SK-N-SH (cell line): ENCODE data around the gene HINT1. TPM values are rescaled to one million over a fixed set of nuclear protein-coding genes. Genes with fewer than 3 reads are reported as not detected.

Source experiments
- CTCF ChIA-PET: fragments of 300-600, 350-600 bp; formaldehyde crosslinking; extraction: SDS; loops from one replicate; lab custom pipeline; 2021; lab: Yijun Ruan, JAX
- POLR2A ChIA-PET: fragments of 350-600 bp; sonication (Branson Sonifier 250); formaldehyde crosslinking; extraction: SDS; loops from one replicate; lab custom pipeline; 2020; ENCODE audit warnings: antibody characterized with exemption, inconsistent platforms; lab: Yijun Ruan, JAX
- DNase-seq: peaks from one replicate; pipeline ENCODE4 v3.0.0; 2012
- H2AFZ ChIP-seq: fragments of 200-600 bp; sonication (generic); 2 replicates; pipeline ENCODE4 v1.8.1; 2016; ENCODE audit warnings: antibody characterized with exemption, mild to moderate bottlenecking, low read depth
- H3F3A ChIP-seq: fragments of 200-600 bp; sonication (generic); replicated peaks from 2 replicates; pipeline ENCODE3; 2016; ENCODE audit warnings: antibody characterized with exemption, mild to moderate bottlenecking; ENCODE audit not compliant: insufficient read depth
- H3K27ac ChIP-seq, 2 experiments: fragments of 200-500 bp in 1 of 2; fragments of 200-600 bp in 1 of 2; sonication (Bioruptor generic) in 1 of 2; sonication (generic), shearing (Covaris generic) in 1 of 2; 2 replicates each; pipeline versions ENCODE4 v1.5.1 to v1.6.1; 2014 to 2016; ENCODE audit warnings: low read depth in 2 of 2, inconsistent platforms in 1 of 2, low read length in 1 of 2, mild to moderate bottlenecking in 1 of 2, mixed read lengths in 1 of 2
- H3K27me3 ChIP-seq: fragments of 200-600 bp; sonication (generic), shearing (Covaris generic); 2 replicates; pipeline ENCODE4 v1.6.1; 2016; ENCODE audit warnings: mixed run types; ENCODE audit not compliant: insufficient read depth
- H3K36me3 ChIP-seq, 2 experiments: fragments of 200-500 bp in 1 of 2; fragments of 200-600 bp in 1 of 2; sonication (Bioruptor generic) in 1 of 2; sonication (generic) in 1 of 2; replicated peaks in 1 of 2; 2 replicates each; pipeline versions ENCODE3 to v1.5.1; 2014 to 2016; ENCODE audit warnings: low read length in 1 of 2, mild to moderate bottlenecking in 1 of 2; ENCODE audit not compliant: insufficient read depth in 2 of 2, control insufficient read depth in 1 of 2
- H3K4me1 ChIP-seq, 2 experiments: fragments of 200-500 bp in 1 of 2; fragments of 200-600 bp in 1 of 2; sonication (Bioruptor generic) in 1 of 2; sonication (generic), shearing (Covaris generic) in 1 of 2; 2 replicates each; pipeline versions ENCODE4 v1.5.1 to v1.6.1; 2014 to 2016; ENCODE audit warnings: low read depth in 1 of 2, low read length in 1 of 2, mixed run types in 1 of 2; ENCODE audit not compliant: insufficient read depth in 2 of 2, control insufficient read depth in 1 of 2
- H3K4me2 ChIP-seq: fragments of 200-600 bp; sonication (generic), shearing (Covaris generic); 2 replicates; pipeline ENCODE4 v1.6.1; 2017; ENCODE audit warnings: mixed run types
- H3K4me3 ChIP-seq, 2 experiments: fragments of 200-500 bp in 1 of 2; fragments of 200-600 bp in 1 of 2; sonication (Bioruptor generic) in 1 of 2; sonication (generic), shearing (Covaris generic) in 1 of 2; 2 replicates each; pipeline versions ENCODE4 v1.5.1 to v1.8.1; 2014 to 2016; ENCODE audit warnings: low read depth in 2 of 2, inconsistent platforms in 1 of 2, low read length in 1 of 2, mild to moderate bottlenecking in 1 of 2, mixed read lengths in 1 of 2, moderate library complexity in 1 of 2
- H3K79me2 ChIP-seq: fragments of 200-600 bp; sonication (generic); 2 replicates; pipeline ENCODE4 v1.8.1; 2017; ENCODE audit warnings: mild to moderate bottlenecking; ENCODE audit not compliant: insufficient read depth
- H3K9ac ChIP-seq: fragments of 200-600 bp; sonication (generic); 2 replicates; pipeline ENCODE4 v1.6.1; 2017; ENCODE audit warnings: mixed run types
- H3K9me2 ChIP-seq: fragments of 200-600 bp; sonication (generic); 2 replicates; pipeline ENCODE4 v1.6.1; 2017; ENCODE audit warnings: mixed run types
- H3K9me3 ChIP-seq: fragments of 200-600 bp; sonication (generic); 2 replicates; pipeline ENCODE4 v1.6.1; 2017; ENCODE audit warnings: mixed run types, mild to moderate bottlenecking, moderate library complexity
- H4K20me1 ChIP-seq: fragments of 200-600 bp; sonication (generic); 2 replicates; pipeline ENCODE4 v1.6.1; 2017; ENCODE audit warnings: mild to moderate bottlenecking, mixed run types; ENCODE audit not compliant: insufficient read depth
- ELF1 ChIP-seq: IDR thresholded peaks from 2 replicates; pipeline ENCODE4 v1.4.0; 2012
- EZH2phosphoT487 ChIP-seq: fragments of 200-600 bp; sonication (generic); IDR thresholded peaks from 2 replicates; pipeline ENCODE4 v1.6.1; 2017; ENCODE audit warnings: low read depth, mixed run types, mild to moderate bottlenecking, antibody characterized with exemption, moderate library complexity, borderline replicate concordance
- FOXJ3 ChIP-seq: sonication (generic); formaldehyde crosslinking; IDR thresholded peaks from 2 replicates; pipeline ENCODE4 v1.5.1; 2020; ENCODE audit warnings: mild to moderate bottlenecking, missing genetic modification reagents
- FOXM1 ChIP-seq: IDR thresholded peaks from 2 replicates; pipeline ENCODE4 v1.4.0; 2012; ENCODE audit warnings: low read depth, mild to moderate bottlenecking
- IRF3 ChIP-seq: fragments of 150-350 bp; IDR thresholded peaks from 2 replicates; pipeline ENCODE4 v1.6.1; 2016; ENCODE audit warnings: mild to moderate bottlenecking, low read depth, low read length
- MEF2A ChIP-seq: IDR thresholded peaks from 2 replicates; pipeline ENCODE4 v1.4.0; 2012; ENCODE audit warnings: low read depth, borderline replicate concordance
- NFIC ChIP-seq: IDR thresholded peaks from 2 replicates; pipeline ENCODE4 v1.4.0; 2012; ENCODE audit warnings: borderline replicate concordance
- NRF1 ChIP-seq: IDR thresholded peaks from 2 replicates; pipeline ENCODE4 v1.6.1; 2012; ENCODE audit warnings: low read depth, mild to moderate bottlenecking, low read length
- RCOR1 ChIP-seq: fragments of 150-350 bp; IDR thresholded peaks from 2 replicates; pipeline ENCODE4 v1.6.1; 2017; ENCODE audit warnings: antibody characterized with exemption, low read length
- REST ChIP-seq: IDR thresholded peaks from 2 replicates; pipeline ENCODE4 v1.6.1; 2012; ENCODE audit warnings: mild to moderate bottlenecking, low read depth, low read length, moderate library complexity
- RFX5 ChIP-seq: IDR thresholded peaks from 2 replicates; pipeline ENCODE4 v1.6.1; 2012; ENCODE audit warnings: mild to moderate bottlenecking, improper control_type of control experiment, low read length
- RXRA ChIP-seq: IDR thresholded peaks from 2 replicates; pipeline ENCODE4 v1.4.0; 2012; ENCODE audit warnings: low read depth, mild to moderate bottlenecking, borderline replicate concordance
- SIN3A ChIP-seq: IDR thresholded peaks from 2 replicates; pipeline ENCODE4 v1.6.1; 2012; ENCODE audit warnings: low read depth, mild to moderate bottlenecking, low read length, moderate library complexity, borderline replicate concordance
- SMC3 ChIP-seq: IDR thresholded peaks from 2 replicates; pipeline ENCODE4 v1.6.1; 2012; ENCODE audit warnings: low read depth, low read length, improper control_type of control experiment
- TAF1 ChIP-seq: IDR thresholded peaks from 2 replicates; pipeline ENCODE4 v1.6.1; 2012; ENCODE audit warnings: low read depth, mild to moderate bottlenecking, low read length, moderate library complexity, borderline replicate concordance
- TCF12 ChIP-seq: IDR thresholded peaks from 2 replicates; pipeline ENCODE4 v1.4.0; 2012
- YY1 ChIP-seq: IDR thresholded peaks from 2 replicates; pipeline ENCODE4 v1.4.0; 2012; ENCODE audit warnings: low read depth, mild to moderate bottlenecking
- ZBTB33 ChIP-seq: IDR thresholded peaks from 2 replicates; pipeline ENCODE4 v1.4.0; 2012; ENCODE audit warnings: low read depth, borderline replicate concordance
- WGBS: methylation state at CpG from one replicate; pipeline ENCODE4 v1.1.6; 2017; ENCODE audit warnings: low lambda C conversion rate; 5-methylcytosine and 5-hydroxymethylcytosine counted together
- polyA plus RNA-seq, 3 experiments: library from polyadenylated mRNA; depleted of rRNA; stranded (reverse); fragments of >200 nt; gene quantifications; 2 replicates each; pipeline ENCODE4 v1.2.3, GENCODE V29; 2012
- TF ChIP-seq, protein P1 (sequence below): IDR thresholded peaks from 2 replicates; pipeline ENCODE4; 2012
- TF ChIP-seq, protein P2 (sequence below): IDR thresholded peaks from 2 replicates; pipeline ENCODE4 v1.4.0; 2012; ENCODE audit warnings: low read depth, borderline replicate concordance

HINT1 gene
- polyA plus RNA-seq, 1 of the 3 experiments (the other 2 are of a cell fraction): 385 TPM

DNA sequence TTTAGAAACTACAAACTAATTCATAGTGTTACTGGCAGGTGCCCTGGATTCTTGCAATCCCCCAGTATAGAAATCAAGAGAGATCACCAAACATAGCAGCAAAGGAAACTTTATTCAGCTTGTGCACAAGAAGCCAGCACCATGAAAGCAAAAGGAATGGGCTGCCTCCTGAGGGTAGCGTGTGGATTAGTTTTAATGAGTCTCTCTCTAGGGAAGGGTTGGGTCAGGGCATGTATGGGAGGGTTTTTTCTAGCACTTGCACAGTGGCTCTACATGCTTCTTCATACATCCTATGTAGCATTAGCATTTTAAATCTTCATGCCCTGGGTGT is 44.1 kb upstream of the HINT1 start:
- Histone ChIP-seq H3K4me1 (no peaks in the 10 kb centered on the region), H3K36me3 (no peaks in the 10 kb centered on the region), H3K4me2 (no peak overlapping the region), H4K20me1 (no peaks in the 10 kb centered on the region), H3K9me2 (no peaks in the 10 kb centered on the region), H3K27ac (no peak overlapping the region), H3K79me2 (no peaks in the 10 kb centered on the region), H3K9me3 (no peaks in the 10 kb centered on the region), H3K9ac (no peak overlapping the region), H3F3A (no peaks in the 10 kb centered on the region), H2AFZ (no peak overlapping the region), H3K4me3 (no peak overlapping the region), H3K27me3 (no peaks in the 10 kb centered on the region)
- POLR2A ChIA-PET: interaction anchor here (0.5 kb wide), 1 partner anchor 24 kb away, joined by 3 read pairs; no protein-coding TSS in a partner anchor
- 100% methylated on average over 1 of the region's 1 CpG for WGBS
- CTCF ChIA-PET: interaction anchor here (1.0 kb wide), 1 partner anchor 10 kb away, joined by 3 read pairs; no protein-coding TSS in a partner anchor
- TF ChIP-seq YY1: no peak
- no peak for DNase-seq

DNA sequence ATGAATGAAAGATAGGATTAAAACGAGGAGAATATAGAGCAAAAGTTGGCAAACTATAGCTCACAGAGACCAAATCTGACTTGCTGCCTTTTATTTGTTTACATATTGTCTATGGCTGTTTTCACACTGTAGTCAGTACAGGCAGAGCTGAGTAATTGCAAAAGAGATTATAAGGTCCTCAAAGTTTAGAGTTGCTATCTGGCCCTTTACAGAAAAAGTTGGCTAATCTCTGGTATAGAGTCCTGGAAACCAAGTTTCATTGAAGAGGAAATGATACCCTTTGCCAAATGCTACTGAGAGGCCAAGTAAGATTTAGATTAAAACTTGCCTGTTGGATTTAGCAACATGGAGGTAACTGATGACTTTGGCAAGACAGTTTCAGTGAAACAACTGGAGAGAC is 41.7 kb upstream of the HINT1 start:
- Histone ChIP-seq H3K9ac (no peak overlapping the region), H3K79me2 (no peaks in the 10 kb centered on the region), H2AFZ (no peak overlapping the region), H3K27ac (no peak overlapping the region), H3K4me3 (no peak overlapping the region), H3K9me2 (no peaks in the 10 kb centered on the region), H3K9me3 (no peaks in the 10 kb centered on the region), H3K4me1 (no peaks in the 10 kb centered on the region), H3K4me2 (no peak overlapping the region), H3F3A (no peaks in the 10 kb centered on the region), H3K27me3 (no peaks in the 10 kb centered on the region), H3K36me3 (peaks cover 0 to 3% of the 10 kb centered on the region in 2 experiments), H4K20me1 (no peaks in the 10 kb centered on the region)
- POLR2A ChIA-PET: no interaction called here
- CTCF ChIA-PET: interaction anchor here (1.0 kb wide), 1 partner anchor 23 kb away, joined by 3 read pairs; no protein-coding TSS in a partner anchor
- WGBS: 31% methylated on average over 1 of the region's 1 CpG
- no peak for DNase-seq
- no peak for TF ChIP-seq MEF2A
- no peak for TF ChIP-seq RFX5
- TF ChIP-seq, protein P1, sequence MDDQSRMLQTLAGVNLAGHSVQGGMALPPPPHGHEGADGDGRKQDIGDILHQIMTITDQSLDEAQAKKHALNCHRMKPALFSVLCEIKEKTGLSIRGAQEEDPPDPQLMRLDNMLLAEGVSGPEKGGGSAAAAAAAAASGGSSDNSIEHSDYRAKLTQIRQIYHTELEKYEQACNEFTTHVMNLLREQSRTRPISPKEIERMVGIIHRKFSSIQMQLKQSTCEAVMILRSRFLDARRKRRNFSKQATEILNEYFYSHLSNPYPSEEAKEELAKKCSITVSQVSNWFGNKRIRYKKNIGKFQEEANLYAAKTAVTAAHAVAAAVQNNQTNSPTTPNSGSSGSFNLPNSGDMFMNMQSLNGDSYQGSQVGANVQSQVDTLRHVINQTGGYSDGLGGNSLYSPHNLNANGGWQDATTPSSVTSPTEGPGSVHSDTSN: no peak
- no peak for TF ChIP-seq SMC3
- no peak for TF ChIP-seq RCOR1
- TF ChIP-seq, protein P2, sequence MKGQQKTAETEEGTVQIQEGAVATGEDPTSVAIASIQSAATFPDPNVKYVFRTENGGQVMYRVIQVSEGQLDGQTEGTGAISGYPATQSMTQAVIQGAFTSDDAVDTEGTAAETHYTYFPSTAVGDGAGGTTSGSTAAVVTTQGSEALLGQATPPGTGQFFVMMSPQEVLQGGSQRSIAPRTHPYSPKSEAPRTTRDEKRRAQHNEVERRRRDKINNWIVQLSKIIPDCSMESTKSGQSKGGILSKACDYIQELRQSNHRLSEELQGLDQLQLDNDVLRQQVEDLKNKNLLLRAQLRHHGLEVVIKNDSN: no peak
- no peak for TF ChIP-seq FOXJ3 (CRISPR knock-in tag)
- no peak for TF ChIP-seq TCF12
- TF ChIP-seq EZH2phosphoT487: no peak
- TF ChIP-seq IRF3: no peak
- no peak for TF ChIP-seq NFIC
- TF ChIP-seq FOXM1: no peak
- no peak for TF ChIP-seq ZBTB33
- no peak for TF ChIP-seq REST
- TF ChIP-seq ELF1: no peak
- TF ChIP-seq TAF1: no peak
- TF ChIP-seq RXRA: no peak
- no peak for TF ChIP-seq NRF1
- TF ChIP-seq SIN3A: no peak
